8988T (cell line): ENCODE data around the gene PTPN14.

ENCODE experiments used
- DNase-seq: peaks from one replicate; pipeline ENCODE4 v3.0.0; 2011

The PTPN14 gene

GRCh38 chr1:214449371-214449770 lies 102.0 kb downstream of the PTPN14 start:
- no peak for DNase-seq

DNA sequence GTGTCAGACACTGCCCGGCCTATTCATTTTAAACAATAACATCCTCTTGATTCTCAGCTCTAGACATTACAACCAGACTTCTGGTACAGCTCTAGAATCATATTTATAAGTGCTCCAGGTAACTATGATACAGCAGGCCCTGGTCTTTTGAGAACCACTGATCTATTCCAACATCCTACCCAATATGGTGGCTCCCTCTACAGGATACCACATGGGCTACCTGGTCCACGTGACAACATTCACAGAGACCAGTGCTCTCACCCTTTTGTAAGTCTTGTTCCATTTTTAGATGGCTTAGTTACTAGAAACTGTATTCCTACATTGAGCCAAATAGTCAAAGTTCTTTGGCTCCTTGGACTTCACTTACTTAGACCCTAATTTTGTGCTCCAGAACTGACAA lies 102.9 kb downstream of the PTPN14 start:
- DNase-seq: no peak

- no peak for DNase-seq
These were observed 103.9 kb downstream of the PTPN14 start for GRCh38 chr1:214447557-214447871.

GRCh38 chr1:214446772-214447556 lies 104.4 kb downstream of the PTPN14 start:
- DNase-seq: peak; percentile 51

GRCh38 chr1:214445831-214446614 lies 105.4 kb downstream of the PTPN14 start:
- DNase-seq: no peak

- no peak for DNase-seq
These were observed 106.2 kb downstream of the PTPN14 start for GRCh38 chr1:214445199-214445598.

GRCh38 chr1:214444182-214444939 lies 107.0 kb downstream of the PTPN14 start:
- DNase-seq: no peak

DNA sequence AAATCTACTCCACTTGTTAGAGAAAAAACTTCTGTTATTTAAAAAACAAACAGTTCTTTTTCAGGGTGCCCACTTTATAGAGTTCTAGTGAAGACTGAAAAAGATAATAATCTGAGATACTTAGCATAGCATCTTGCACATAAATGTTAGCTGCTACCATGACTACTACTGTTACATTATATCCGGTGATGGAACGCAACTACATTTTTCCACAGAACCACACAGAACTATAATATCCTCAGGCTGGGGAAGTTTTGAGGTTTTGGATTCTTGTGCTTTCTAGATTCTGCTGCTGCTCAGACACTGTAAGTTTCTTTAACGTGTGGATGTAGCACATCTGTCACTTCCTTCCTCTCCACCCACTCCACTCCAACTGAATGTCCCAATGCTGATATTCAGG lies 110.3 kb downstream of the PTPN14 start:
- DNase-seq: no peak

- DNase-seq: no peak
These were observed 111.0 kb downstream of the PTPN14 start for GRCh38 chr1:214440219-214440965.

GRCh38 chr1:214439352-214440119 lies 111.9 kb downstream of the PTPN14 start:
- no peak for DNase-seq

- no peak for DNase-seq
These were observed 112.9 kb downstream of the PTPN14 start for GRCh38 chr1:214438530-214438929.

DNA sequence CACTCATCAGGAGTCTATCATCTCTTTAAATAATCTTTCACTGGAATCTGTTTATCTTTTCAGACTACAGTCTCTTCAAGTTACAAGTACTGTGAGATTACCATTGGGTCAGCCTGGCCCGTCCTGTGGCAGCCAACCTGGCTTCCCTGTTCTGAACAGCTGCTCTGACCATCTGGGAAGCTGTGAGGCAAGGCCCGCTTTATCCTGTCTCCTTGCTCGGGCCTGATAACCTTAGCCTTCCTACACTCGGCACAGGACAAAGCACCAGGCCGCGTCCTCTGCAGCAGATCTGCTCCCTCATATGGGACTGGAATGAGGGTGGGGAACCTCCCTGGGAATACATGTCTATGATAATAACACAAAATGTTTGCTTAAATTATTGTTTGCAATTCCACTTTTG lies 113.3 kb downstream of the PTPN14 start:
- no peak for DNase-seq

DNA sequence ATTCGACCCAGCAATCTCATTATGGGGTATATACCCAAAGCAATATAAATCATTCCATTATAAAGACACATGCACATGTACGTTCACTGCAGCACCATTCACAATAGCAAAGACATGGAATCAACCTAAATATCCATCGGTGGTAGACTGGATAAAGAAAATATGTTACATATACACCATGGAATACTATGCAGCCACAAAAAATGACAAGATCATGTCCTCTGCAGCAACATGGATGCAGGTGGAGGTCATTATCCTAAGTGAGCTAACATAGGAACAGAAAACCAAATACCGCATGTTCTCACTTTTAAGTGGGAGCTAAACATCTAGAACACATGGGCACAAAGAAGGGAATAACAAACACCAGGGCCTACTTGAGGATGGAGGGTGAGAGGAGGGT lies 115.5 kb downstream of the PTPN14 start:
- DNase-seq: no peak

DNA sequence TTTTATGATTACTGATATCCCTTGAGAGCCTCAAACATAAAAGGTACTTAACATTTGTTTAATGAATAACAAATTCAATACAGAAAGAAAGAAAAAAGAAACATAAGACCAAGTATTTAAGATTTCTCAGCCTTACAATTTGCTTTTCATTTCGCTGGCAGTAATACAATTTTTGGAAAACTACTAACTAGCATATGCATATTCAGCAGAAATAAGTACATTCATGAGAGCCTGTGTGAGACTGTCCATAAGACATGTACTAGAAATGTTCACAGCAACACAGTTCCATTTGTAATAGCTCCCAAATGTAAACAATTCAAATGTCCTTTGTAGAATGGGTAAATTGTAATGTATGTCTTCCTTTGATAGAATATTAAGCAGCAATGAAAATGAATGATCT lies 119.2 kb downstream of the PTPN14 start:
- DNase-seq: no peak

DNA sequence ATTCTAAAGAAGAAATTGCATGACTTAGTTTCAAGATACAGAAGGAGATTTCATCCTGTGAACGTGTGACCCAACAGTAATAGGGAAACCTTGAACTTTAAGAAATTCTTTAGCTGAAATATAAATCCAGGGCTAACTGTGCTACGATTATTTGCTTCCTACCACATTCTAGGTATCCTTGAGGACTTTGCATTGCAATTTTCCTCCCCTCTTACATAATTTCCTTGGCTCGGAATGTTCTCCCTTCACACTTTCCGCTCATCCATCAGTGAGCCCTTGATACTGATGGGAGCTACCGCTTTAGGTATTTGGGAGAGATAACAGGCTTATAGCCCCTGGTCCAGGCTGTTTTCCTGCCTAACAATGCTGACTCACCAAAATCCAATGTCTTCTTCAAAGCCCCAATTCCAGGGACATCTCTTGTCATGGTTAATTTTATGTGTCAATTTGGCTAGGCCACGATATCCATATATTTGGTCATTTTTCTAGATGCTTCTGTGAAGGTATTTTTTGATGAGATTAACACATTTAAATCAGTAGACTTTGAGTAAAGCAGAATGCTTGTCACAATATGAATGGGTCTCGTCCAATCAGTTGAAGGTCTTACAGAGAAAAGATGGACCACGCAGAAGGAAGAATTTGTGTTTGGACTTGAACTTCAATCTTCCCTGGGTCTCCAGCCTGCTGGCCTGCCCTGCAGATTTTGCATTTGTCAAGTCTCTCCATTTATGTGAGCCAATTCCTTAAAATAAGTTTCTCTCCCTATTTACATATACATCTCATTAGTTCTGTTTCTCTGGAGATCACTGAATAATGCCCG lies 121.2 kb downstream of the PTPN14 start:
- DNase-seq: no peak

DNA sequence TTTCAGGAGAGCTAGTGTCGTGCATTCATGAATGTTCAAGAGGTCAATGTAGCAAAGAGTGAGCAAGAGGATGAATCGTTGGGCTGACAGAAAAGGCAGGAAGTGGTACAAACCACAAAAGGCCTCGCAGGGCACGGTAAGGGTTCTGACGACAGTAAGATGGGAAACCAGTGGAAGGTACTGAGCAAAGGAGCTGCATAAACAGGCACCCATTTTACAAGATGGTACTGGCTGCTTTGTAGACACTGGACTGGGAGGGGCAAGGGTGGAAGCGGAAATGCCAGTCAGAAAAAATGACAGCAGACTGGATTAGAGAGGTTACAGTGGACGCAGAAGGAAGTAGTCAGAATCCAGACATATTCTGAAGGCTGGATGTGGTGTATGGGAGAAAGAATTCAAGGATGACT lies 123.5 kb downstream of the PTPN14 start:
- DNase-seq: no peak

- no peak for DNase-seq
These were observed 125.0 kb downstream of the PTPN14 start for GRCh38 chr1:214426426-214426812.

- no peak for DNase-seq
These were observed 125.5 kb downstream of the PTPN14 start for GRCh38 chr1:214425716-214426425.

DNA sequence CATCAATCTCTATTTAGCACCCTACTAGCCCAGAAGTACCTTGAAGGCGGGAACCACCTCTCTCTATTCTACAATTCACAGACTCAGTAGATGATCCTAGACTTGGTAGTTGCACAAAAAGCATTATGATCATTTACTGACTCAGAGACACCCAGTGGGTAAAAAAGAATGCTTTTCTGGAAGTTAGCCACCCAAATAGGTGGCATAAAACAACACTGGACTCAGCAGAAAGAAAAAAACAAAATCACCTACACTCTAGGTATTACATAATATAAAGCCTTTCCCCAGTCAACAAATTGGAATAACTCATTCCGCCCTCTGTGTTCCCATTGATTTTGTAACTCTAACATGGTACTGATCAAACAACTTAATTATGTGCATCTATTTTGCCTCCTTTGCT lies 126.3 kb downstream of the PTPN14 start:
- DNase-seq: no peak

DNA sequence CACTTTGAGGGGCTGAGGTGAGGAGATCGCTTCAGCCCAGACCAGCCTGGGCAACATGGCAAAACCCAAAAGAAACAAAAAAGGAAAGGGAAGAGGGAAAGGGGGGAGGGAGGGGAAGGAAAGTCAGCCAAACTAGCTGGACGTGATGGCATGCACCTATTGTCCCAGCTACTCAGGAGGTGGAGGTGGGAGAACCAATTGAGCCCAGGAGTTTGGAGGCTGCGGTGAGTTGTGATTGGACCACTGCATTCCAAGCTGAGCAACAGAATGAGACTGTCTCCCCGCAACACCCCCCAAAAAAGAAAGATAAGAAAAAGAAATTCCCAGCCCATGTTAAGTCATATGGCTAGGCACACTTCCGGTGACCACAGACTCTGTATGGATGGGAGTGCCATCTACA lies 128.4 kb downstream of the PTPN14 start:
- no peak for DNase-seq
